GM23248 (cell line): ENCODE measurements around the gene MSRB2.

Source experiments
- EZH2 ChIP-seq: fragments of 200-600 bp; sonication (generic); IDR thresholded peaks from 2 replicates; pipeline ENCODE4 v1.6.1; 2018; ENCODE audit warnings: antibody characterized with exemption, mild to moderate bottlenecking; ENCODE audit not compliant: insufficient read depth, poor library complexity, severe bottlenecking
- EZH2phosphoT487 ChIP-seq: fragments of 200-600 bp; sonication (generic); IDR thresholded peaks from 2 replicates; pipeline ENCODE4 v1.6.1; 2018; ENCODE audit warnings: antibody characterized with exemption, moderate library complexity, mild to moderate bottlenecking, low read depth; ENCODE audit not compliant: insufficient read depth

- TF ChIP-seq EZH2 (no peak), EZH2phosphoT487 (no peak)
These were observed 5.1 kb downstream of the MSRB2 start for GRCh38 chr10:23100331-23101030.
